MM.1S (cell line): ENCODE data around the gene SEMA3A.

ENCODE experiments used
- DNase-seq: peaks from one replicate; pipeline ENCODE4 v3.0.0-alpha.2; 2015
- H2AFZ ChIP-seq: fragments of 300-600 bp; sonication (generic); 2 replicates; pipeline ENCODE4 v1.6.0; 2016; ENCODE audit warnings: antibody characterized with exemption, low read length
- H3F3A ChIP-seq: fragments of 300-600 bp; sonication (generic); 2 replicates; pipeline ENCODE4 v1.6.1; 2016; ENCODE audit warnings: mild to moderate bottlenecking, antibody characterized with exemption, low read length, moderate library complexity, mixed read lengths; ENCODE audit not compliant: insufficient read depth
- H3K27ac ChIP-seq: fragments of 300-600 bp; sonication (generic); 2 replicates; pipeline ENCODE4 v1.5.1; 2016; ENCODE audit warnings: mild to moderate bottlenecking, low read length
- H3K27me3 ChIP-seq: fragments of 300-600 bp; sonication (generic); replicated peaks from 2 replicates; pipeline ENCODE4 v1.6.0; 2016; ENCODE audit warnings: low read length; ENCODE audit not compliant: insufficient read depth
- H3K36me3 ChIP-seq: fragments of 300-600 bp; sonication (generic); replicated peaks from 2 replicates; pipeline ENCODE4 v1.6.1; 2016; ENCODE audit warnings: mild to moderate bottlenecking, low read length, mixed read lengths; ENCODE audit not compliant: insufficient read depth
- H3K4me1 ChIP-seq: fragments of 300-600 bp; sonication (generic); 2 replicates; pipeline ENCODE4 v1.6.1; 2016; ENCODE audit warnings: low read length, mixed read lengths
- H3K4me2 ChIP-seq: fragments of 300-600 bp; sonication (generic); 2 replicates; pipeline ENCODE4 v1.6.0; 2016; ENCODE audit warnings: low read depth, low read length
- H3K4me3 ChIP-seq: fragments of 300-600 bp; sonication (generic); 2 replicates; pipeline ENCODE4 v1.5.1; 2016; ENCODE audit warnings: low read length, mixed read lengths
- H3K79me2 ChIP-seq: fragments of 300-600 bp; sonication (generic); 2 replicates; pipeline ENCODE4 v1.6.1; 2016; ENCODE audit warnings: mixed run types, low read length, mixed read lengths
- H3K9ac ChIP-seq: fragments of 300-600 bp; sonication (generic); 2 replicates; pipeline ENCODE4 v1.6.1; 2016; ENCODE audit warnings: low read length, mixed read lengths
- H3K9me2 ChIP-seq: fragments of 300-600 bp; sonication (generic); replicated peaks from 2 replicates; pipeline ENCODE4 v1.6.1; 2016; ENCODE audit warnings: mild to moderate bottlenecking, low read length, mixed read lengths; ENCODE audit not compliant: insufficient read depth
- H3K9me3 ChIP-seq: fragments of 300-600 bp; sonication (generic); replicated peaks from 2 replicates; pipeline ENCODE4 v1.6.1; 2016; ENCODE audit warnings: mild to moderate bottlenecking, low read length, mixed read lengths; ENCODE audit not compliant: insufficient read depth
- H4K20me1 ChIP-seq: fragments of 300-600 bp; sonication (generic); 2 replicates; pipeline ENCODE4 v1.6.1; 2016; ENCODE audit warnings: mild to moderate bottlenecking, low read length, moderate library complexity, mixed read lengths; ENCODE audit not compliant: insufficient read depth
- EZH2 ChIP-seq: fragments of 300-600 bp; sonication (generic); optimal IDR thresholded peaks from 2 replicates; pipeline ENCODE3; 2017; ENCODE audit warnings: low read depth, mild to moderate bottlenecking, antibody characterized with exemption, low read length, mixed read lengths
- EZH2phosphoT487 ChIP-seq: fragments of 300-600 bp; sonication (generic); IDR thresholded peaks from 2 replicates; pipeline ENCODE4 v1.6.1; 2018; ENCODE audit warnings: antibody characterized with exemption, low read length
- TF ChIP-seq, protein P1 (sequence below): fragments of 300-600 bp; sonication (generic); IDR thresholded peaks from 2 replicates; pipeline ENCODE4 v1.5.1; 2016; ENCODE audit warnings: antibody characterized with exemption, low read length, mixed read lengths

Gene SEMA3A

DNA sequence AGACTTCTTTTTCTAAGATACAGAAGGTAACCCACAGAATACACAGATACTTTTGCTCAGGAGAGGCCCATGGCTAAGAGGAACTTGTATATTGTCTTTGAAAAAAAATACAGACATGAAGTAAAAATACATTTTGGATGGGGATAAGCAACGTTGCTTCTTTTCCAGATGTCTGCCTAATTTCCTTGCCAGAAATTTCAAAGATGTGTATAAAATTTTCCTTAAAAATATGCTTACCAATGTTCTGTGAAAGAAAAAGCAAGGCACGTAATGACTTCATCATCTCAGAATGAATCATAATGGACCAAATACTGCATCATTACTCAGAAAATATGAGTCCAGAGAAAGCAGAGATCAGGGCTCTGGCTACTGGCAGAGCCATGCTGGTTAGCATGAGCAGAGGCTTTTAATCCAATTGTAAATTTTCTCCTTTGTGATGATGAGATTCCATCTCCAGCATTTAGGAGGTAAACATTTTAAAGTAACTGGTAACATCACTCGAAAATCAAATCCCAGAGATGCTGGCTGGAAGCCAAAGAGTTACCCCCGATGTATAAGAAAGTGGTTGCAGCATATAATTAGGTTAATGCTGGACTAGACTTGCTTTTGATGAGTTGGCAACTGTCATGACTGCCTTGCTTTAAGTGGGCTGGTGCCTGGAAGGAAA, 272.5 kb downstream of the SEMA3A start:
- Histone ChIP-seq H3K79me2 (no peaks in the 10 kb centered on the region), H2AFZ (no peak overlapping the region), H4K20me1 (no peaks in the 10 kb centered on the region), H3K27me3 (no peaks in the 10 kb centered on the region), H3K4me3 (no peak overlapping the region), H3K27ac (no peak overlapping the region), H3K9me3 (no peaks in the 10 kb centered on the region), H3K9ac (no peak overlapping the region), H3K4me1 (no peaks in the 10 kb centered on the region), H3K36me3 (no peaks in the 10 kb centered on the region), H3K4me2 (no peak overlapping the region), H3K9me2 (no peaks in the 10 kb centered on the region), H3F3A (no peaks in the 10 kb centered on the region)
- TF ChIP-seq EZH2phosphoT487 (no peak), EZH2 (no peak)
- TF ChIP-seq, protein P1, sequence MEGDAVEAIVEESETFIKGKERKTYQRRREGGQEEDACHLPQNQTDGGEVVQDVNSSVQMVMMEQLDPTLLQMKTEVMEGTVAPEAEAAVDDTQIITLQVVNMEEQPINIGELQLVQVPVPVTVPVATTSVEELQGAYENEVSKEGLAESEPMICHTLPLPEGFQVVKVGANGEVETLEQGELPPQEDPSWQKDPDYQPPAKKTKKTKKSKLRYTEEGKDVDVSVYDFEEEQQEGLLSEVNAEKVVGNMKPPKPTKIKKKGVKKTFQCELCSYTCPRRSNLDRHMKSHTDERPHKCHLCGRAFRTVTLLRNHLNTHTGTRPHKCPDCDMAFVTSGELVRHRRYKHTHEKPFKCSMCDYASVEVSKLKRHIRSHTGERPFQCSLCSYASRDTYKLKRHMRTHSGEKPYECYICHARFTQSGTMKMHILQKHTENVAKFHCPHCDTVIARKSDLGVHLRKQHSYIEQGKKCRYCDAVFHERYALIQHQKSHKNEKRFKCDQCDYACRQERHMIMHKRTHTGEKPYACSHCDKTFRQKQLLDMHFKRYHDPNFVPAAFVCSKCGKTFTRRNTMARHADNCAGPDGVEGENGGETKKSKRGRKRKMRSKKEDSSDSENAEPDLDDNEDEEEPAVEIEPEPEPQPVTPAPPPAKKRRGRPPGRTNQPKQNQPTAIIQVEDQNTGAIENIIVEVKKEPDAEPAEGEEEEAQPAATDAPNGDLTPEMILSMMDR: no peak
- DNase-seq: no peak

GRCh38 chr7:83921271-83921940, 273.2 kb downstream of the SEMA3A start:
- no peak overlapping the region for H3K9ac ChIP-seq
- no peaks in the 10 kb centered on the region for H3K9me3 ChIP-seq
- H3K36me3 ChIP-seq: no peaks in the 10 kb centered on the region
- no peak for DNase-seq
- H3K4me1 ChIP-seq: no peaks in the 10 kb centered on the region
- no peaks in the 10 kb centered on the region for H3F3A ChIP-seq
- H4K20me1 ChIP-seq: no peaks in the 10 kb centered on the region
- TF ChIP-seq EZH2phosphoT487 (no peak), EZH2 (no peak)
- TF ChIP-seq, protein P1: no peak
- no peak overlapping the region for H3K27ac ChIP-seq
- H3K79me2 ChIP-seq: no peaks in the 10 kb centered on the region
- no peaks in the 10 kb centered on the region for H3K9me2 ChIP-seq
- no peak overlapping the region for H3K4me3 ChIP-seq
- no peak overlapping the region for H2AFZ ChIP-seq
- H3K4me2 ChIP-seq: no peak overlapping the region
- no peaks in the 10 kb centered on the region for H3K27me3 ChIP-seq

- TF ChIP-seq, protein P1: no peak
- TF ChIP-seq EZH2phosphoT487: no peak
- no peak for TF ChIP-seq EZH2
- Histone ChIP-seq H3K9me3 (no peaks in the 10 kb centered on the region), H3F3A (no peaks in the 10 kb centered on the region), H3K4me1 (no peaks in the 10 kb centered on the region), H3K9me2 (no peaks in the 10 kb centered on the region), H3K79me2 (no peaks in the 10 kb centered on the region), H3K9ac (no peak overlapping the region), H2AFZ (no peak overlapping the region), H3K27ac (no peak overlapping the region), H3K27me3 (no peaks in the 10 kb centered on the region), H3K36me3 (no peaks in the 10 kb centered on the region), H4K20me1 (no peaks in the 10 kb centered on the region), H3K4me2 (no peak overlapping the region), H3K4me3 (no peak overlapping the region)
- DNase-seq: no peak
Observed at GRCh38 chr7:83918142-83918541, 276.4 kb downstream of the SEMA3A start.
